Prostate gland (tissue), 2 donors: ENCODE data around the gene SLC50A1. TPM values are rescaled to one million over a fixed set of nuclear protein-coding genes. Genes with fewer than 3 reads are reported as not detected.
A peak's percentile ranks its signal among the peaks of the same experiment; 100 is the strongest.

ENCODE experiments used
- DNase-seq: peaks from one replicate; pipeline ENCODE4 v3.0.0-alpha.2; 2019; ENCODE audit warnings: low spot score
- H3K27ac ChIP-seq, 2 donors: fragments of 200-600 bp; sonication (generic); 2 replicates each; pipeline ENCODE4 v1.5.1; 2017 to 2019
- H3K27me3 ChIP-seq: fragments of 200-600 bp; sonication (generic); replicated peaks from 2 replicates; pipeline ENCODE4 v1.5.1; 2019; ENCODE audit not compliant: insufficient read depth
- H3K36me3 ChIP-seq, 2 donors: fragments of 200-600 bp; sonication (generic); 1 replicate in 1 of 2; 2 replicates in 1 of 2; pipeline versions ENCODE4 v1.5.1 to v1.8.1; 2017 to 2019
- H3K4me1 ChIP-seq: fragments of 200-600 bp; sonication (generic); replicated peaks from 2 replicates; pipeline ENCODE4 v1.5.1; 2019
- H3K4me3 ChIP-seq, 2 donors: fragments of 200-600 bp; sonication (generic); 2 replicates each; pipeline ENCODE4 v1.5.1; 2017 to 2019
- H3K9me3 ChIP-seq: fragments of 200-600 bp; sonication (generic); 2 replicates; pipeline ENCODE4 v1.5.1; 2017
- CTCF ChIP-seq, 4 experiments: fragments of 200-600 bp in 2 of 4; fragments of 450-650 bp in 2 of 4; sonication (generic) in 2 of 4; IDR thresholded peaks; 1 replicate in 3 of 4; 2 replicates in 1 of 4; pipeline ENCODE4 v1.5.1; 2016 to 2019; ENCODE audit warnings: antibody characterized with exemption in 4 of 4, mild to moderate bottlenecking in 2 of 4, moderate library complexity in 2 of 4
- POLR2A ChIP-seq: fragments of 450-650 bp; IDR thresholded peaks from one replicate; pipeline ENCODE4 v1.6.1; 2016; ENCODE audit warnings: antibody characterized with exemption, mild to moderate bottlenecking
- POLR2AphosphoS5 ChIP-seq: sonication (generic); formaldehyde crosslinking; IDR thresholded peaks from one replicate; pipeline ENCODE4 v1.6.1; 2017; ENCODE audit warnings: antibody characterized with exemption
- WGBS: methylation state at CpG from one replicate; pipeline ENCODE4 v1.1.5; 2018; 5-methylcytosine and 5-hydroxymethylcytosine counted together
- intact Hi-C: fragments of 100-400 bp; cut with DNase I; formaldehyde crosslinking; loops from one replicate; pipeline ENCODE4 v1.14.2; 2022
- total RNA-seq, 2 donors: library from RNA; depleted of rRNA; stranded (reverse); fragments of >200 nt; gene quantifications; one replicate each; pipeline ENCODE4 v1.1.0, GENCODE V29; 2016

Gene SLC50A1
- total RNA-seq, 2 donors from 2014 or later, result 26.6 to 48.0 TPM

GRCh38 chr1:155174324-155175280, 39.0 kb downstream of the SLC50A1 start:
- Histone ChIP-seq H3K36me3 (peaks cover 0 to 3% of the 10 kb centered on the region in 2 donors), H3K9me3 (no peaks in the 10 kb centered on the region), H3K4me3 (peak overlapping the region in 1 of 2 donors; percentile 1), H3K27ac (no peak overlapping the region), H3K4me1 (no peaks in the 10 kb centered on the region), H3K27me3 (peaks cover 2% of the 10 kb centered on the region)
- no peak for DNase-seq
- intact Hi-C loops, result no loop called here
- TF ChIP-seq POLR2AphosphoS5, result no peak
- TF ChIP-seq CTCF (IDR thresholded peaks at IDR 0.05), result no peak
- no peak for TF ChIP-seq POLR2A
- 8% methylated on average over 35 of the region's 35 CpGs for WGBS

GRCh38 chr1:155175281-155175926, 39.8 kb downstream of the SLC50A1 start:
- no peak for TF ChIP-seq POLR2A
- TF ChIP-seq POLR2AphosphoS5, result no peak
- no peak for TF ChIP-seq CTCF (IDR thresholded peaks at IDR 0.05)
- no peak for DNase-seq
- no peak overlapping the region for H3K4me3 ChIP-seq
- H3K4me1 ChIP-seq, result no peaks in the 10 kb centered on the region
- WGBS, result 85% methylated on average over 12 of the region's 12 CpGs
- H3K36me3 ChIP-seq, result no peaks in the 10 kb centered on the region
- intact Hi-C loops, result no loop called here
- no peaks in the 10 kb centered on the region for H3K9me3 ChIP-seq
- H3K27me3 ChIP-seq, result peaks cover 2% of the 10 kb centered on the region
- no peak overlapping the region for H3K27ac ChIP-seq

- Histone ChIP-seq H3K4me1 (no peaks in the 10 kb centered on the region), H3K27me3 (peaks cover 2% of the 10 kb centered on the region), H3K9me3 (no peaks in the 10 kb centered on the region), H3K4me3 (no peak overlapping the region), H3K36me3 (no peaks in the 10 kb centered on the region), H3K27ac (no peak overlapping the region)
- no peak for TF ChIP-seq POLR2AphosphoS5
- no peak for TF ChIP-seq POLR2A
- TF ChIP-seq CTCF (IDR thresholded peaks at IDR 0.05), result no peak
- no peak for DNase-seq
- 80% methylated on average over 8 of the region's 9 CpGs for WGBS
- intact Hi-C loops, result no loop called here
Observed at GRCh38 chr1:155175927-155176371, 40.3 kb downstream of the SLC50A1 start.

GRCh38 chr1:155176544-155177071, 41.0 kb downstream of the SLC50A1 start:
- Histone ChIP-seq H3K27me3 (peaks cover 2% of the 10 kb centered on the region), H3K4me3 (no peak overlapping the region), H3K27ac (no peak overlapping the region), H3K9me3 (no peaks in the 10 kb centered on the region), H3K36me3 (no peaks in the 10 kb centered on the region), H3K4me1 (no peaks in the 10 kb centered on the region)
- 60% methylated on average over 8 of the region's 8 CpGs for WGBS
- peak; percentile 73 for DNase-seq
- no peak for TF ChIP-seq POLR2A
- TF ChIP-seq CTCF (IDR thresholded peaks at IDR 0.05), result peak; percentile 78 to 95 (median 90)
- peak; percentile 72 for TF ChIP-seq POLR2AphosphoS5
- intact Hi-C loops, result no loop called here
